Islet of Langerhans (tissue), 1 donor: ENCODE results near the gene CSTF3.

Experiments used
- FAIRE-seq: peaks from one replicate; lab custom pipeline; 2011; peaks lifted over from hg19 to GRCh38; lab: Jason Lieb, UNC

The CSTF3 gene

GRCh38 chr11:33040862-33041453 lies 120.3 kb downstream of the CSTF3 start:
- FAIRE-seq: no peak

GRCh38 chr11:33040033-33040861 lies 121.0 kb downstream of the CSTF3 start:
- FAIRE-seq: no peak

GRCh38 chr11:33039274-33040032 lies 121.8 kb downstream of the CSTF3 start, which contains the start of gene TCP11L1:
Gene TCP11L1, plus strand, starts transcription at chr11:33039572. Its CDS starts 4,202 bp downstream, at chr11:33043774.
- no peak for FAIRE-seq

- FAIRE-seq: no peak
These were observed 126.3 kb downstream of the CSTF3 start for GRCh38 chr11:33035011-33035410.
